ENCODE data around the gene EIF2D.

EIF2D gene

GRCh38 chr1:206563367-206564207, 48.7 kb downstream of the EIF2D start:
- peak overlapping the region; percentile 2 for H3K4me3 ChIP-seq (ENCODE audit: low read depth, low read length)
- no peak for TF ChIP-seq CTCF (IDR thresholded peaks at IDR 0.05; ENCODE audit: insufficient read depth, low read depth, low read length, missing control alignments)
- DNase-seq (ENCODE audit: low read depth) = no peak

GRCh38 chr1:206560007-206560716, 52.1 kb downstream of the EIF2D start:
- H3K4me3 ChIP-seq (ENCODE audit: low read depth, low read length) = peak overlapping the region; percentile 94
- DNase-seq (ENCODE audit: low read depth) = peak; percentile 41
- no peak for TF ChIP-seq CTCF (IDR thresholded peaks at IDR 0.05; ENCODE audit: insufficient read depth, low read depth, low read length, missing control alignments)

- H3K4me3 ChIP-seq (ENCODE audit: low read depth, low read length) = peak overlapping the region; percentile 94
These were observed 52.6 kb downstream of the EIF2D start for GRCh38 chr1:206559672-206559995.

GRCh38 chr1:206558794-206559671, 53.2 kb downstream of the EIF2D start:
- H3K4me3 ChIP-seq (ENCODE audit: low read depth, low read length) = peak overlapping the region; percentile 94
- peak; percentile 39 for DNase-seq (ENCODE audit: low read depth)
- no peak for TF ChIP-seq CTCF (IDR thresholded peaks at IDR 0.05; ENCODE audit: insufficient read depth, low read depth, low read length, missing control alignments)

More at GRCh38 chr1:206559672-206559995, 52.6 kb downstream of the EIF2D start:
- TF ChIP-seq CTCF (IDR thresholded peaks at IDR 0.05; ENCODE audit: insufficient read depth, low read depth, low read length, missing control alignments) = no peak
- DNase-seq (ENCODE audit: low read depth) = peak; percentile 31

- DNase-seq (ENCODE audit: low read depth) = peak; percentile 62
- peak overlapping the region; percentile 94 for H3K4me3 ChIP-seq (ENCODE audit: low read depth, low read length)
- no peak for TF ChIP-seq CTCF (IDR thresholded peaks at IDR 0.05; ENCODE audit: insufficient read depth, low read depth, low read length, missing control alignments)
These were observed 54.4 kb downstream of the EIF2D start for GRCh38 chr1:206557636-206558473.

Data from GM12865 (cell line).